ENCODE results near the gene TMIGD1.

GRCh38 chr17:30337393-30337999, 3.6 kb upstream of the TMIGD1 start:
- TF ChIP-seq FOS (IDR thresholded peaks at IDR 0.05; ENCODE audit: borderline replicate concordance, insufficient read depth, low read length) (no peak), POLR2AphosphoS5 (IDR thresholded peaks at IDR 0.05; ENCODE audit: insufficient read depth, low read depth, low read length) (no peak), POLR2A (IDR thresholded peaks at IDR 0.05; ENCODE audit: low read depth, low read length) (no peak), CTCF (IDR thresholded peaks at IDR 0.05; ENCODE audit: extremely low read depth in 1 of 2, insufficient read depth in 1 of 2, low read depth in 1 of 2, low read length in 2 of 2) (no peak), MAX (IDR thresholded peaks at IDR 0.05; ENCODE audit: insufficient read depth, insufficient read length) (no peak), MYC (IDR thresholded peaks at IDR 0.05; ENCODE audit: low read depth, low read length) (no peak), GATA2 (IDR thresholded peaks at IDR 0.05; ENCODE audit: insufficient read depth, insufficient read length, low read depth, low read length) (no peak), EZH2 (IDR thresholded peaks at IDR 0.05; ENCODE audit: borderline replicate concordance, low read depth, low read length, severe bottlenecking) (no peak)
